ENCODE data around the gene PBXIP1. TPM values are rescaled to one million over a fixed set of nuclear protein-coding genes. Genes with fewer than 3 reads are reported as not detected.

Gene PBXIP1
- total and polyA plus RNA-seq, 12 donors = 97.0 to 342 (median 258) TPM

- TF ChIP-seq, protein P1, sequence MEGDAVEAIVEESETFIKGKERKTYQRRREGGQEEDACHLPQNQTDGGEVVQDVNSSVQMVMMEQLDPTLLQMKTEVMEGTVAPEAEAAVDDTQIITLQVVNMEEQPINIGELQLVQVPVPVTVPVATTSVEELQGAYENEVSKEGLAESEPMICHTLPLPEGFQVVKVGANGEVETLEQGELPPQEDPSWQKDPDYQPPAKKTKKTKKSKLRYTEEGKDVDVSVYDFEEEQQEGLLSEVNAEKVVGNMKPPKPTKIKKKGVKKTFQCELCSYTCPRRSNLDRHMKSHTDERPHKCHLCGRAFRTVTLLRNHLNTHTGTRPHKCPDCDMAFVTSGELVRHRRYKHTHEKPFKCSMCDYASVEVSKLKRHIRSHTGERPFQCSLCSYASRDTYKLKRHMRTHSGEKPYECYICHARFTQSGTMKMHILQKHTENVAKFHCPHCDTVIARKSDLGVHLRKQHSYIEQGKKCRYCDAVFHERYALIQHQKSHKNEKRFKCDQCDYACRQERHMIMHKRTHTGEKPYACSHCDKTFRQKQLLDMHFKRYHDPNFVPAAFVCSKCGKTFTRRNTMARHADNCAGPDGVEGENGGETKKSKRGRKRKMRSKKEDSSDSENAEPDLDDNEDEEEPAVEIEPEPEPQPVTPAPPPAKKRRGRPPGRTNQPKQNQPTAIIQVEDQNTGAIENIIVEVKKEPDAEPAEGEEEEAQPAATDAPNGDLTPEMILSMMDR (IDR thresholded peaks at IDR 0.05) = peak; percentile 48 to 71 (median 61)
- no peak for TF ChIP-seq POLR2A (IDR thresholded peaks at IDR 0.05)
- Histone ChIP-seq H3K27ac (peak overlapping the region; percentile 0 to 89 (median 68)), H3K9me3 (replicated peaks in 1 of 3) (no peaks in the 10 kb centered on the region), H3K4me1 (replicated peaks in 1 of 2) (peaks cover 33 to 53% of the 10 kb centered on the region in 2 donors), H3K4me3 (no peak overlapping the region), H3K36me3 (replicated peaks in 1 of 2) (peaks cover 0 to 32% of the 10 kb centered on the region in 2 donors), H3K27me3 (no peaks in the 10 kb centered on the region)
- WGBS, 4 donors = 28 to 42% (median 36%) methylated on average over 6 of the region's 6 CpGs
- DNase-seq = peak in 1 of 7 donors; percentile 47
- intact Hi-C loops (cut with DNase I) = no loop called here
Observed at GRCh38 chr1:154943649-154944400, 12.1 kb downstream of the PBXIP1 start.

DNA sequence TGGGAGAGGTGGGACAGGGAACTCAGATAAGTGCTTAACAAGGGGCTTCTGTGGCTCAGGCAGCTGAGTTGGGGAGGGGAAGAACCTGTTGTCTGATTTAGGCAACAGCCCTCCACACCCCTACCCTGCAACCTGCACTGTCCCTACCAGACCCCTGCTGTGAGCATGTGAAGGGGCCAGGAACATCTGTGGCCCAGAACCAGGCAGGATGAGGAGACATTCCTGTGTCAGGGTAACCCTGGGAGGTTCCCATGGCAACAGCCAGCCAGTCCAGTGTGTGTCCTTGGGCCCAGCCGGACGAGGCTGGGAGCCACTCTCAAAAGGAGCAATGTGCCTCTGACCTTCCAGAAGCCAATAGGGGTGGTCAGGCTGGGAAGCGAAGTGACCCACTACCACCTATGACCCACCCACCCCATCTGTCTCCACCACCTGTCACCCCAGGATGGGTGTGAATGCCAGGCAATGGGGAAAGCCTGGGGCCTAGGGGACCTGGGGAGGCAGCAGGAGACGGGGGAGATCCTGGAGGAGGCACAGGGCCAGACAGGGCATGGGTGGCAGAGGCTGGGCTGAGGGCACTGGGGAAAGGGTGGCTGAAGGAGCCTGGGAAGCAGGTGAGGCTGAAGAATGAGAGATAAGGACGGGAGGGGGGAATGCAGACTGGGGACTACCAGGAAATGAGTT is 14.4 kb downstream of the PBXIP1 start:
- Histone ChIP-seq H3K9me3 (replicated peaks in 1 of 3) (no peaks in the 10 kb centered on the region), H3K27me3 (no peaks in the 10 kb centered on the region), H3K4me1 (replicated peaks in 1 of 2) (peaks cover 42 to 68% of the 10 kb centered on the region in 2 donors), H3K36me3 (replicated peaks in 1 of 2) (peaks cover 0 to 16% of the 10 kb centered on the region in 2 donors), H3K27ac (peak overlapping the region; percentile 34 to 91 (median 82)), H3K4me3 (no peak overlapping the region)
- intact Hi-C loops (cut with DNase I) = no loop called here
- DNase-seq = peak; percentile 87 to 96 (median 95)
- 29 to 34% (median 33%) methylated on average over 5 of the region's 5 CpGs for WGBS, 4 donors
- TF ChIP-seq POLR2A (IDR thresholded peaks at IDR 0.05) = peak in 1 of 2 donors; percentile 17
- TF ChIP-seq, protein P1 (IDR thresholded peaks at IDR 0.05) = no peak

GRCh38 chr1:154940651-154941194 is 15.2 kb downstream of the PBXIP1 start:
- H3K4me1 ChIP-seq (replicated peaks in 1 of 2) = peaks cover 47 to 72% of the 10 kb centered on the region in 2 donors
- WGBS, 4 donors = 56 to 66% (median 62%) methylated on average over 6 to 8 of the region's 8 CpGs
- TF ChIP-seq, protein P1 (IDR thresholded peaks at IDR 0.05) = no peak
- no peak for TF ChIP-seq POLR2A (IDR thresholded peaks at IDR 0.05)
- no peak for DNase-seq
- H3K36me3 ChIP-seq (replicated peaks in 1 of 2) = peaks cover 0 to 10% of the 10 kb centered on the region in 2 donors
- no peak overlapping the region for H3K4me3 ChIP-seq
- H3K27me3 ChIP-seq = no peaks in the 10 kb centered on the region
- intact Hi-C loops (cut with DNase I) = no loop called here
- H3K9me3 ChIP-seq (replicated peaks in 1 of 3) = no peaks in the 10 kb centered on the region
- H3K27ac ChIP-seq = peak overlapping the region in 4 of 5 donors; percentile 27 to 91 (median 73)

DNA sequence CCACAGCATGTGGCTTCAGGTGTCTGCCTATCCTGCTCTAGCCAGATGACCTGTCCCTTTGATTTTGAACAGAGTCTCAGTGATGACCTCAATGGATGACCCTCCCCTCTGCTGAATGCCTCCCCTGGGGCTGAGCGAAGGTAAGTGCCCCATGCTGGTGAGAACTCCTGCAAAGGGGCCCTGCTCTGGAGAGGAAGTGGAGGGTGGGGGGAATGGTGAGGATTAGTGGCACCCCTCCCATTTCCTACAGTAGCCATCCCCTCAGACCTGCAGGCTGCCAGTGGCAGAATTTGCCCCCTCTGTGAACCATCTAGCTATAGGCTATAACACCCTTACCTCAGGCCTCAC is 15.7 kb downstream of the PBXIP1 start:
- 80 to 100% (median 93%) methylated on average over 1 of the region's 1 CpG for WGBS, 4 donors
- Histone ChIP-seq H3K4me1 (replicated peaks in 1 of 2) (peaks cover 48 to 75% of the 10 kb centered on the region in 2 donors), H3K27me3 (no peaks in the 10 kb centered on the region), H3K4me3 (no peak overlapping the region), H3K36me3 (replicated peaks in 1 of 2) (peaks cover 0 to 5% of the 10 kb centered on the region in 2 donors), H3K27ac (peak overlapping the region in 2 of 5 donors; percentile 82 to 91), H3K9me3 (replicated peaks in 1 of 3) (no peaks in the 10 kb centered on the region)
- intact Hi-C loops (cut with DNase I) = no loop called here
- TF ChIP-seq, protein P1 (IDR thresholded peaks at IDR 0.05) = no peak
- no peak for TF ChIP-seq POLR2A (IDR thresholded peaks at IDR 0.05)
- no peak for DNase-seq
